ENCODE data around the gene ZNF784. TPM values are rescaled to one million over a fixed set of nuclear protein-coding genes. Genes with fewer than 3 reads are reported as not detected.

ZNF784 gene
- total and polyA plus RNA-seq, 9 of the 15 experiments (the other 6 are each of a cell fraction or from before 2014, with no cell fraction given): 0.14 to 6.1 (median 2.1) TPM

GRCh38 chr19:55638864-55639359 is 14.5 kb upstream of the ZNF784 start (continued):
- TF ChIP-seq, protein P1, sequence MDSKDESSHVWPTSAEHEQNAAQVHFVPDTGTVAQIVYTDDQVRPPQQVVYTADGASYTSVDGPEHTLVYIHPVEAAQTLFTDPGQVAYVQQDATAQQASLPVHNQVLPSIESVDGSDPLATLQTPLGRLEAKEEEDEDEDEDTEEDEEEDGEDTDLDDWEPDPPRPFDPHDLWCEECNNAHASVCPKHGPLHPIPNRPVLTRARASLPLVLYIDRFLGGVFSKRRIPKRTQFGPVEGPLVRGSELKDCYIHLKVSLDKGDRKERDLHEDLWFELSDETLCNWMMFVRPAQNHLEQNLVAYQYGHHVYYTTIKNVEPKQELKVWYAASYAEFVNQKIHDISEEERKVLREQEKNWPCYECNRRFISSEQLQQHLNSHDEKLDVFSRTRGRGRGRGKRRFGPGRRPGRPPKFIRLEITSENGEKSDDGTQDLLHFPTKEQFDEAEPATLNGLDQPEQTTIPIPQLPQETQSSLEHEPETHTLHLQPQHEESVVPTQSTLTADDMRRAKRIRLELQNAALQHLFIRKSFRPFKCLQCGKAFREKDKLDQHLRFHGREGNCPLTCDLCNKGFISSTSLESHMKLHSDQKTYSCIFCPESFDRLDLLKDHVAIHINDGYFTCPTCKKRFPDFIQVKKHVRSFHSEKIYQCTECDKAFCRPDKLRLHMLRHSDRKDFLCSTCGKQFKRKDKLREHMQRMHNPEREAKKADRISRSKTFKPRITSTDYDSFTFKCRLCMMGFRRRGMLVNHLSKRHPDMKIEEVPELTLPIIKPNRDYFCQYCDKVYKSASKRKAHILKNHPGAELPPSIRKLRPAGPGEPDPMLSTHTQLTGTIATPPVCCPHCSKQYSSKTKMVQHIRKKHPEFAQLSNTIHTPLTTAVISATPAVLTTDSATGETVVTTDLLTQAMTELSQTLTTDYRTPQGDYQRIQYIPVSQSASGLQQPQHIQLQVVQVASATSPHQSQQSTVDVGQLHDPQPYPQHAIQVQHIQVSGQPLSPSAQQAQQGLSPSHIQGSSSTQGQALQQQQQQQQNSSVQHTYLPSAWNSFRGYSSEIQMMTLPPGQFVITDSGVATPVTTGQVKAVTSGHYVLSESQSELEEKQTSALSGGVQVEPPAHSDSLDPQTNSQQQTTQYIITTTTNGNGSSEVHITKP (IDR thresholded peaks at IDR 0.05; ENCODE audit: partially characterized antibody): peak; percentile 92
- TF ChIP-seq SRSF9 (IDR thresholded peaks at IDR 0.05; ENCODE audit: borderline replicate concordance, low read depth, low read length) (no peak), CBX3 (IDR thresholded peaks at IDR 0.05; ENCODE audit: borderline replicate concordance in 1 of 2, low read length in 2 of 2) (peak in 1 of 2 experiments; percentile 84; a peak in 2 of 3 replicates), GABPB1 (CRISPR knock-in tag; IDR thresholded peaks at IDR 0.05) (0 out of 2 replicates have a peak, but pooled peaks have one; percentile 32), RBM25 (IDR thresholded peaks at IDR 0.05; ENCODE audit: low read depth, low read length, severe bottlenecking) (no peak), SP2 (IDR thresholded peaks at IDR 0.05; ENCODE audit: extremely low read depth, low read depth, low read length, poor library complexity, severe bottlenecking) (peak; percentile 54), ZBTB17 (CRISPR knock-in tag; IDR thresholded peaks at IDR 0.05) (no peak), ZZZ3 (IDR thresholded peaks at IDR 0.05) (no peak), WHSC1 (IDR thresholded peaks at IDR 0.05; ENCODE audit: low read length) (no peak), ZC3H8 (IDR thresholded peaks at IDR 0.05) (no peak), ARHGAP35 (IDR thresholded peaks at IDR 0.05; ENCODE audit: partially characterized antibody) (no peak), MYNN (IDR thresholded peaks at IDR 0.05) (no peak), MYNN (CRISPR knock-in tag; IDR thresholded peaks at IDR 0.05) (no peak), ZNF766 (CRISPR knock-in tag; conservative IDR thresholded peaks at IDR 0.05) (no peak), SUPT5H (IDR thresholded peaks at IDR 0.05) (0 out of 2 replicates have a peak, but pooled peaks have one; percentile 17)
- TF ChIP-seq, protein P2, sequence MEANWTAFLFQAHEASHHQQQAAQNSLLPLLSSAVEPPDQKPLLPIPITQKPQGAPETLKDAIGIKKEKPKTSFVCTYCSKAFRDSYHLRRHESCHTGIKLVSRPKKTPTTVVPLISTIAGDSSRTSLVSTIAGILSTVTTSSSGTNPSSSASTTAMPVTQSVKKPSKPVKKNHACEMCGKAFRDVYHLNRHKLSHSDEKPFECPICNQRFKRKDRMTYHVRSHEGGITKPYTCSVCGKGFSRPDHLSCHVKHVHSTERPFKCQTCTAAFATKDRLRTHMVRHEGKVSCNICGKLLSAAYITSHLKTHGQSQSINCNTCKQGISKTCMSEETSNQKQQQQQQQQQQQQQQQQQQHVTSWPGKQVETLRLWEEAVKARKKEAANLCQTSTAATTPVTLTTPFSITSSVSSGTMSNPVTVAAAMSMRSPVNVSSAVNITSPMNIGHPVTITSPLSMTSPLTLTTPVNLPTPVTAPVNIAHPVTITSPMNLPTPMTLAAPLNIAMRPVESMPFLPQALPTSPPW (CRISPR knock-in tag; IDR thresholded peaks at IDR 0.05): 0 out of 2 replicates have a peak, but pooled peaks have one; percentile 33

Data from K562 (cell line).